SH-SY5Y (cell line): ENCODE results near the gene ADRM1.

Experiments used
- GATA2 ChIP-seq: IDR thresholded peaks from 2 replicates; pipeline ENCODE4 v1.6.1; 2011; ENCODE audit warnings: mild to moderate bottlenecking, low read depth, low read length
- GATA3 ChIP-seq: IDR thresholded peaks from 2 replicates; pipeline ENCODE4 v1.6.1; 2011; ENCODE audit warnings: low read depth, mild to moderate bottlenecking, low read length, moderate library complexity

The ADRM1 gene

GRCh38 chr20:62337558-62338293, 34.9 kb downstream of the ADRM1 start:
- TF ChIP-seq GATA2 (no peak), GATA3 (no peak)

- no peak for TF ChIP-seq GATA2
- no peak for TF ChIP-seq GATA3
These were observed 35.5 kb downstream of the ADRM1 start for GRCh38 chr20:62338294-62338620.

- TF ChIP-seq GATA3 (no peak), GATA2 (no peak)
These were observed 36.9 kb downstream of the ADRM1 start for GRCh38 chr20:62339647-62340062.

GRCh38 chr20:62342910-62343309, 40.1 kb downstream of the ADRM1 start:
- TF ChIP-seq GATA2: no peak
- no peak for TF ChIP-seq GATA3

GRCh38 chr20:62344092-62344491, 41.3 kb downstream of the ADRM1 start:
- TF ChIP-seq GATA2 (no peak), GATA3 (no peak)

- no peak for TF ChIP-seq GATA2
- no peak for TF ChIP-seq GATA3
These were observed 42.0 kb downstream of the ADRM1 start for GRCh38 chr20:62344782-62345181.

- no peak for TF ChIP-seq GATA2
- no peak for TF ChIP-seq GATA3
These were observed 43.0 kb downstream of the ADRM1 start for GRCh38 chr20:62345681-62346370.

GRCh38 chr20:62346398-62347150, 43.8 kb downstream of the ADRM1 start:
- TF ChIP-seq GATA3 (no peak), GATA2 (no peak)

- TF ChIP-seq GATA3: no peak
- no peak for TF ChIP-seq GATA2
These were observed 44.3 kb downstream of the ADRM1 start for GRCh38 chr20:62347151-62347404.

- TF ChIP-seq GATA3 (no peak), GATA2 (no peak)
These were observed 44.6 kb downstream of the ADRM1 start for GRCh38 chr20:62347445-62347844.

GRCh38 chr20:62348604-62349003, 45.8 kb downstream of the ADRM1 start:
- TF ChIP-seq GATA3 (no peak), GATA2 (no peak)

- TF ChIP-seq GATA3: no peak
- TF ChIP-seq GATA2: no peak
These were observed 46.8 kb downstream of the ADRM1 start for GRCh38 chr20:62349556-62350097.

GRCh38 chr20:62350098-62350628, 47.4 kb downstream of the ADRM1 start:
- TF ChIP-seq GATA3: no peak
- no peak for TF ChIP-seq GATA2

- TF ChIP-seq GATA3: no peak
- TF ChIP-seq GATA2: no peak
These were observed 48.0 kb downstream of the ADRM1 start for GRCh38 chr20:62350629-62351422.
